ENCODE data around the gene HPS4. TPM values are rescaled to one million over a fixed set of nuclear protein-coding genes. Genes with fewer than 3 reads are reported as not detected.
A peak's percentile ranks its signal among the peaks of the same experiment; 100 is the strongest.

The HPS4 gene
- total and polyA plus RNA-seq, 10 of the 15 experiments (the other 5 are each of a cell fraction or from before 2014, with no cell fraction given): 11.7 to 36.7 (median 30.8) TPM

GRCh38 chr22:26483439-26484359 lies at the start of gene HPS4, which contains the start of gene SRRD (continued):
- TF ChIP-seq FOXK2 (IDR thresholded peaks at IDR 0.05) (no peak; the same call in 1 of the 2 replicates), RAD51 (IDR thresholded peaks at IDR 0.05) (peak; percentile 66), DPF2 (IDR thresholded peaks at IDR 0.05) (peak; percentile 78; the same call in 1 of the 2 replicates), BRCA1 (IDR thresholded peaks at IDR 0.05; ENCODE audit: low read depth, low read length) (peak; percentile 23; the same call in 1 of the 2 replicates), NRF1 (conservative IDR thresholded peaks at IDR 0.05; ENCODE audit: low read depth, low read length) (no peak), EED (IDR thresholded peaks at IDR 0.05; ENCODE audit: low read depth) (peak; percentile 45; the same call in 1 of the 2 replicates), STAT1 (conservative IDR thresholded peaks at IDR 0.05) (0 out of 2 replicates have a peak, but pooled peaks have one; percentile 69), ZNF384 (IDR thresholded peaks at IDR 0.05; ENCODE audit: borderline replicate concordance, low read depth, low read length) (no peak), RUNX3 (IDR thresholded peaks at IDR 0.05; ENCODE audit: low read length) (peak; percentile 83), YY1 (IDR thresholded peaks at IDR 0.05; ENCODE audit: low read depth, low read length) (peak; percentile 99), SREBF2 (IDR thresholded peaks at IDR 0.05; ENCODE audit: low read length) (no peak), CHD4 (IDR thresholded peaks at IDR 0.05) (no peak), CBFB (IDR thresholded peaks at IDR 0.05; ENCODE audit: low read depth) (peak; percentile 64), SP1 (IDR thresholded peaks at IDR 0.05; ENCODE audit: low read depth, low read length) (peak; percentile 75), KLF5 (IDR thresholded peaks at IDR 0.05; ENCODE audit: partially characterized antibody) (peak; percentile 73), SIX5 (IDR thresholded peaks at IDR 0.05; ENCODE audit: low read depth, low read length, severe bottlenecking) (peak; percentile 63), ZNF592 (IDR thresholded peaks at IDR 0.05) (peak; percentile 41; the same call in 1 of the 2 replicates), CTCF (IDR thresholded peaks at IDR 0.05 in 2 of 3, conservative IDR thresholded peaks at IDR 0.05 in 1 of 3; ENCODE audit: control insufficient read depth in 2 of 3, extremely low read depth in 1 of 3, insufficient read depth in 1 of 3, low read depth in 3 of 3, low read length in 3 of 3) (no peak), FOS (IDR thresholded peaks at IDR 0.05; ENCODE audit: borderline replicate concordance, extremely low read depth, insufficient read length) (no peak), MTA3 (IDR thresholded peaks at IDR 0.05; ENCODE audit: borderline replicate concordance, low read length) (no peak)
- TF ChIP-seq, protein P1, sequence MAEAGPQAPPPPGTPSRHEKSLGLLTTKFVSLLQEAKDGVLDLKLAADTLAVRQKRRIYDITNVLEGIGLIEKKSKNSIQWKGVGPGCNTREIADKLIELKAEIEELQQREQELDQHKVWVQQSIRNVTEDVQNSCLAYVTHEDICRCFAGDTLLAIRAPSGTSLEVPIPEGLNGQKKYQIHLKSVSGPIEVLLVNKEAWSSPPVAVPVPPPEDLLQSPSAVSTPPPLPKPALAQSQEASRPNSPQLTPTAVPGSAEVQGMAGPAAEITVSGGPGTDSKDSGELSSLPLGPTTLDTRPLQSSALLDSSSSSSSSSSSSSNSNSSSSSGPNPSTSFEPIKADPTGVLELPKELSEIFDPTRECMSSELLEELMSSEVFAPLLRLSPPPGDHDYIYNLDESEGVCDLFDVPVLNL (IDR thresholded peaks at IDR 0.05; ENCODE audit: low read depth, low read length): peak; percentile 43; the same call in 1 of the 2 replicates
- TF ChIP-seq, protein P2, sequence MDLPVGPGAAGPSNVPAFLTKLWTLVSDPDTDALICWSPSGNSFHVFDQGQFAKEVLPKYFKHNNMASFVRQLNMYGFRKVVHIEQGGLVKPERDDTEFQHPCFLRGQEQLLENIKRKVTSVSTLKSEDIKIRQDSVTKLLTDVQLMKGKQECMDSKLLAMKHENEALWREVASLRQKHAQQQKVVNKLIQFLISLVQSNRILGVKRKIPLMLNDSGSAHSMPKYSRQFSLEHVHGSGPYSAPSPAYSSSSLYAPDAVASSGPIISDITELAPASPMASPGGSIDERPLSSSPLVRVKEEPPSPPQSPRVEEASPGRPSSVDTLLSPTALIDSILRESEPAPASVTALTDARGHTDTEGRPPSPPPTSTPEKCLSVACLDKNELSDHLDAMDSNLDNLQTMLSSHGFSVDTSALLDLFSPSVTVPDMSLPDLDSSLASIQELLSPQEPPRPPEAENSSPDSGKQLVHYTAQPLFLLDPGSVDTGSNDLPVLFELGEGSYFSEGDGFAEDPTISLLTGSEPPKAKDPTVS (IDR thresholded peaks at IDR 0.05; ENCODE audit: low read depth, low read length): no peak

Measured in GM12878 (cell line).